Esophagus muscularis mucosa (tissue), 4 donors: ENCODE data around the gene LRRC8D. TPM values are rescaled to one million over a fixed set of nuclear protein-coding genes. Genes with fewer than 3 reads are reported as not detected.

ENCODE experiments used
- DNase-seq: peaks from one replicate; pipeline ENCODE4 v3.0.0-alpha.2; 2017; ENCODE audit errors: extremely low spot score
- H3K27ac ChIP-seq, 4 donors: fragments of 200-600 bp; sonication (generic); replicated peaks in 1 of 4; 1 replicate in 3 of 4; 2 replicates in 1 of 4; pipeline ENCODE4 v1.5.1; 2016 to 2019; ENCODE audit warnings: mild to moderate bottlenecking in 1 of 4
- H3K27me3 ChIP-seq, 4 donors: fragments of 200-600 bp; sonication (generic); one replicate each; pipeline versions ENCODE4 v1.5.1 to v1.6.0; 2016 to 2019
- H3K36me3 ChIP-seq, 4 donors: fragments of 200-600 bp; sonication (generic); one replicate each; pipeline ENCODE4 v1.5.1; 2016 to 2019
- H3K4me1 ChIP-seq, 4 donors: fragments of 200-600 bp; sonication (generic); one replicate each; pipeline ENCODE4 v1.5.1; 2016 to 2019
- H3K4me3 ChIP-seq, 4 donors: fragments of 200-600 bp; sonication (generic); 1 replicate in 2 of 4; 2 replicates in 2 of 4; pipeline ENCODE4 v1.5.1; 2016 to 2019; ENCODE audit warnings: mild to moderate bottlenecking in 4 of 4, moderate library complexity in 1 of 4
- H3K9me3 ChIP-seq, 4 donors: fragments of 200-600 bp; sonication (generic); 1 replicate in 3 of 4; 2 replicates in 1 of 4; pipeline ENCODE4 v1.5.1; 2016 to 2019
- CTCF ChIP-seq, 3 experiments: fragments of 200-600 bp in 2 of 3; fragments of 450-650 bp in 1 of 3; sonication (generic) in 2 of 3; IDR thresholded peaks; one replicate each; pipeline ENCODE4 v1.5.1; 2017 to 2019; ENCODE audit warnings: antibody characterized with exemption in 3 of 3, mild to moderate bottlenecking in 2 of 3, moderate library complexity in 1 of 3
- EP300 ChIP-seq: sonication (generic); formaldehyde crosslinking; IDR thresholded peaks from one replicate; pipeline ENCODE4 v1.6.1; 2017; ENCODE audit warnings: antibody characterized with exemption
- POLR2A ChIP-seq: fragments of 450-650 bp; IDR thresholded peaks from one replicate; pipeline ENCODE4 v1.6.1; 2017; ENCODE audit warnings: antibody characterized with exemption, moderate library complexity, mild to moderate bottlenecking, low read depth
- POLR2AphosphoS5 ChIP-seq, 2 donors: sonication (generic); formaldehyde crosslinking; IDR thresholded peaks; one replicate each; pipeline ENCODE4 v1.6.1; 2017; ENCODE audit warnings: antibody characterized with exemption in 2 of 2
- WGBS: methylation state at CpG from one replicate; pipeline ENCODE4 v1.1.5; 2018; 5-methylcytosine and 5-hydroxymethylcytosine counted together
- intact Hi-C: fragments of 100-400 bp; cut with DNase I; formaldehyde crosslinking; loops from one replicate; pipeline ENCODE4 v1.15.1; 2023
- total RNA-seq, 4 donors: library from RNA; depleted of rRNA; stranded (reverse); fragments of >200 nt; gene quantifications; one replicate each; pipeline versions ENCODE4 v1.1.0 to v1.2.1, GENCODE V29; 2016

LRRC8D gene
- total RNA-seq, 4 donors from 2014 or later = 4.2 to 10.4 (median 6.6) TPM

GRCh38 chr1:89896105-89896942 lies 75.5 kb downstream of the LRRC8D start:
- DNase-seq = no peak
- intact Hi-C loops = no loop called here
- peaks cover 0 to 10% (median 5%) of the 10 kb centered on the region in 4 donors for H3K4me1 ChIP-seq
- H3K4me3 ChIP-seq = no peak overlapping the region
- WGBS = 89% methylated on average over 11 of the region's 11 CpGs
- no peaks in the 10 kb centered on the region for H3K36me3 ChIP-seq
- no peaks in the 10 kb centered on the region for H3K27me3 ChIP-seq
- H3K9me3 ChIP-seq = no peaks in the 10 kb centered on the region
- TF ChIP-seq EP300 = no peak
- no peak for TF ChIP-seq POLR2AphosphoS5 (IDR thresholded peaks at IDR 0.05)
- no peak for TF ChIP-seq POLR2A
- no peak for TF ChIP-seq CTCF (IDR thresholded peaks at IDR 0.05)
- no peak overlapping the region for H3K27ac ChIP-seq

- Histone ChIP-seq H3K4me3 (no peak overlapping the region), H3K27me3 (no peaks in the 10 kb centered on the region), H3K4me1 (peaks cover 0 to 10% (median 5%) of the 10 kb centered on the region in 4 donors), H3K27ac (no peak overlapping the region), H3K9me3 (no peaks in the 10 kb centered on the region), H3K36me3 (no peaks in the 10 kb centered on the region)
- DNase-seq = no peak
- intact Hi-C loops = no loop called here
- TF ChIP-seq POLR2AphosphoS5 (IDR thresholded peaks at IDR 0.05) (no peak), EP300 (no peak)
- 94% methylated on average over 8 of the region's 8 CpGs for WGBS
Observed at GRCh38 chr1:89897347-89898133, 76.7 kb downstream of the LRRC8D start.

- no peak for DNase-seq
- H3K27ac ChIP-seq = no peak overlapping the region
- WGBS = 89% methylated on average over 6 of the region's 6 CpGs
- no peak overlapping the region for H3K4me3 ChIP-seq
- intact Hi-C loops = no loop called here
- H3K4me1 ChIP-seq = peaks cover 0 to 10% (median 5%) of the 10 kb centered on the region in 4 donors
- TF ChIP-seq CTCF (IDR thresholded peaks at IDR 0.05) (no peak), POLR2A (no peak), POLR2AphosphoS5 (IDR thresholded peaks at IDR 0.05) (no peak), EP300 (no peak)
- no peaks in the 10 kb centered on the region for H3K36me3 ChIP-seq
- H3K27me3 ChIP-seq = no peaks in the 10 kb centered on the region
- no peaks in the 10 kb centered on the region for H3K9me3 ChIP-seq
Observed at GRCh38 chr1:89898150-89898549, 77.3 kb downstream of the LRRC8D start.

- 80% methylated on average over 7 of the region's 7 CpGs for WGBS
- TF ChIP-seq POLR2AphosphoS5 (IDR thresholded peaks at IDR 0.05) (no peak), EP300 (no peak), POLR2A (no peak), CTCF (IDR thresholded peaks at IDR 0.05) (no peak)
- DNase-seq = no peak
- no peak overlapping the region for H3K4me3 ChIP-seq
- intact Hi-C loops = no loop called here
- peaks cover 5 to 10% (median 8%) of the 10 kb centered on the region in 4 donors for H3K4me1 ChIP-seq
- H3K9me3 ChIP-seq = no peaks in the 10 kb centered on the region
- no peak overlapping the region for H3K27ac ChIP-seq
- H3K36me3 ChIP-seq = no peaks in the 10 kb centered on the region
- no peaks in the 10 kb centered on the region for H3K27me3 ChIP-seq
Observed at GRCh38 chr1:89898695-89899470, 78.1 kb downstream of the LRRC8D start.

GRCh38 chr1:89900323-89900722 lies 79.5 kb downstream of the LRRC8D start:
- peaks cover 7 to 21% (median 11%) of the 10 kb centered on the region in 4 donors for H3K4me1 ChIP-seq
- no peaks in the 10 kb centered on the region for H3K27me3 ChIP-seq
- intact Hi-C loops = no loop called here
- H3K4me3 ChIP-seq = no peak overlapping the region
- H3K9me3 ChIP-seq = no peaks in the 10 kb centered on the region
- no peak for DNase-seq
- 87% methylated on average over 2 of the region's 2 CpGs for WGBS
- TF ChIP-seq CTCF (IDR thresholded peaks at IDR 0.05) (no peak), POLR2AphosphoS5 (IDR thresholded peaks at IDR 0.05) (no peak), EP300 (no peak)
- no peak overlapping the region for H3K27ac ChIP-seq
- no peaks in the 10 kb centered on the region for H3K36me3 ChIP-seq
